ENCODE data around the gene ITGA5.

DNA sequence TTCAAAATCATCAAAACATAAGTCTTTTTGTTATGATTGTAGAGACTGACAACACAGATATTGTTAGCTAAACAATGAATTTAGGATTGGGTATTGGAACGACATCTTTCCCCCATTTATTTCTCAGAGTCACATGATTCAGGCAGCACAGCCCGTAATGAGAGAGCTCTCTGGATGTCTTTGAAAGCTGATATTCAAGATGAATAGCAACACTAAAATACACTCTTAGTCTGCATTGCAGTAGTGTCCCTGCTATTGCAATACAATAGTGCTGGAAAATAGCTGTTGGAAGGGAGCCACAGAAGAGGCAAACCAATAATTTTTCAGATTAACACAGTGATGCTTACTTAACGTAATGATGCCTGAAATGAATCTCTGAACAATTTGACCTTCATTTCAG is 44.4 kb upstream of the ITGA5 start:
- TF ChIP-seq, protein P1, sequence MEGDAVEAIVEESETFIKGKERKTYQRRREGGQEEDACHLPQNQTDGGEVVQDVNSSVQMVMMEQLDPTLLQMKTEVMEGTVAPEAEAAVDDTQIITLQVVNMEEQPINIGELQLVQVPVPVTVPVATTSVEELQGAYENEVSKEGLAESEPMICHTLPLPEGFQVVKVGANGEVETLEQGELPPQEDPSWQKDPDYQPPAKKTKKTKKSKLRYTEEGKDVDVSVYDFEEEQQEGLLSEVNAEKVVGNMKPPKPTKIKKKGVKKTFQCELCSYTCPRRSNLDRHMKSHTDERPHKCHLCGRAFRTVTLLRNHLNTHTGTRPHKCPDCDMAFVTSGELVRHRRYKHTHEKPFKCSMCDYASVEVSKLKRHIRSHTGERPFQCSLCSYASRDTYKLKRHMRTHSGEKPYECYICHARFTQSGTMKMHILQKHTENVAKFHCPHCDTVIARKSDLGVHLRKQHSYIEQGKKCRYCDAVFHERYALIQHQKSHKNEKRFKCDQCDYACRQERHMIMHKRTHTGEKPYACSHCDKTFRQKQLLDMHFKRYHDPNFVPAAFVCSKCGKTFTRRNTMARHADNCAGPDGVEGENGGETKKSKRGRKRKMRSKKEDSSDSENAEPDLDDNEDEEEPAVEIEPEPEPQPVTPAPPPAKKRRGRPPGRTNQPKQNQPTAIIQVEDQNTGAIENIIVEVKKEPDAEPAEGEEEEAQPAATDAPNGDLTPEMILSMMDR (IDR thresholded peaks at IDR 0.05), result no peak
- TF ChIP-seq POLR2A (IDR thresholded peaks at IDR 0.05), result no peak
